ENCODE measurements around the gene TMEM248. TPM values are rescaled to one million over a fixed set of nuclear protein-coding genes. Genes with fewer than 3 reads are reported as not detected.

The TMEM248 gene
- total and polyA plus RNA-seq, 2 of the 13 experiments (the other 11 are each of a cell fraction or from before 2014, with no cell fraction given), result 54.3 to 109 TPM

GRCh38 chr7:66957595-66958290, 36.7 kb downstream of the TMEM248 start:
- H3K4me1 ChIP-seq (ENCODE audit: insufficient read depth, low read length), result peaks cover 25% of the 10 kb centered on the region
- in situ Hi-C loops (cut with HindIII; ENCODE audit: extremely low pct_ligation_motif_present, low pct_unique_long_range_greater_than_20kb), result no loop called here
- FAIRE-seq, result no peak
- no peaks in the 10 kb centered on the region for H3K9me3 ChIP-seq (ENCODE audit: low read length)
- 96% methylated on average over 10 of the region's 13 CpGs for WGBS (ENCODE audit: low lambda C conversion rate)
- H3K4me2 ChIP-seq (ENCODE audit: low read depth, low read length), result no peak overlapping the region
- H3K4me3 ChIP-seq (replicated peaks in 1 of 3; ENCODE audit: insufficient read depth in 1 of 3, low read depth in 2 of 3, low read length in 3 of 3), result no peak overlapping the region
- H3K27ac ChIP-seq (ENCODE audit: extremely low read length, insufficient read depth, low read length), result no peak overlapping the region
- CTCF ChIA-PET (ENCODE audit: low intra/inter-chr PET ratio, low total read pairs), result no interaction called here
- H4K20me1 ChIP-seq (ENCODE audit: insufficient read depth, low read length), result no peaks in the 10 kb centered on the region
- no TSS peak for BruUV-seq (replicated peaks)
- POLR2A ChIA-PET, result no interaction called here
- DNase-seq (ENCODE audit: low spot score), result no peak
- TF ChIP-seq ZNF143 (CRISPR knock-in tag; IDR thresholded peaks at IDR 0.05) (no peak), SNAI1 (CRISPR knock-in tag; IDR thresholded peaks at IDR 0.05; ENCODE audit: borderline replicate concordance) (no peak), RNF2 (conservative IDR thresholded peaks at IDR 0.05; ENCODE audit: low read depth) (no peak), CTCF (CRISPR knock-in tag; IDR thresholded peaks at IDR 0.05) (no peak), HNF4G (IDR thresholded peaks at IDR 0.05; ENCODE audit: borderline replicate concordance, low read depth, low read length) (no peak), HNF4G (CRISPR knock-in tag; IDR thresholded peaks at IDR 0.05; ENCODE audit: borderline replicate concordance, low read depth) (no peak), TAF1 (CRISPR knock-in tag; IDR thresholded peaks at IDR 0.05) (no peak), ZSCAN30 (CRISPR knock-in tag; IDR thresholded peaks at IDR 0.05) (no peak), NR2C2 (CRISPR knock-in tag; IDR thresholded peaks at IDR 0.05; ENCODE audit: borderline replicate concordance) (no peak)
- TF ChIP-seq, protein P1, sequence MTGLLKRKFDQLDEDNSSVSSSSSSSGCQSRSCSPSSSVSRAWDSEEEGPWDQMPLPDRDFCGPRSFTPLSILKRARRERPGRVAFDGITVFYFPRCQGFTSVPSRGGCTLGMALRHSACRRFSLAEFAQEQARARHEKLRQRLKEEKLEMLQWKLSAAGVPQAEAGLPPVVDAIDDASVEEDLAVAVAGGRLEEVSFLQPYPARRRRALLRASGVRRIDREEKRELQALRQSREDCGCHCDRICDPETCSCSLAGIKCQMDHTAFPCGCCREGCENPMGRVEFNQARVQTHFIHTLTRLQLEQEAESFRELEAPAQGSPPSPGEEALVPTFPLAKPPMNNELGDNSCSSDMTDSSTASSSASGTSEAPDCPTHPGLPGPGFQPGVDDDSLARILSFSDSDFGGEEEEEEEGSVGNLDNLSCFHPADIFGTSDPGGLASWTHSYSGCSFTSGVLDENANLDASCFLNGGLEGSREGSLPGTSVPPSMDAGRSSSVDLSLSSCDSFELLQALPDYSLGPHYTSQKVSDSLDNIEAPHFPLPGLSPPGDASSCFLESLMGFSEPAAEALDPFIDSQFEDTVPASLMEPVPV (CRISPR knock-in tag; IDR thresholded peaks at IDR 0.05), result no peak
- no peak for ATAC-seq
- no peaks in the 10 kb centered on the region for H3K79me2 ChIP-seq (ENCODE audit: insufficient read depth, low read length)
- H3K36me3 ChIP-seq (replicated peaks in 1 of 2; ENCODE audit: control insufficient read depth in 1 of 2, insufficient read depth in 2 of 2, low read length in 2 of 2), result peaks cover 10 to 47% of the 10 kb centered on the region in 2 experiments
- no peak overlapping the region for H3K9ac ChIP-seq (ENCODE audit: insufficient read depth, low read depth, low read length)
- no peak overlapping the region for H2AFZ ChIP-seq (ENCODE audit: low read length)
- no peaks in the 10 kb centered on the region for H3K27me3 ChIP-seq (ENCODE audit: control insufficient read depth in 1 of 2, insufficient read depth in 2 of 2, low read length in 2 of 2)
- intact Hi-C loops (cut with micrococcal nuclease; ENCODE audit: unreplicated experiment), result no loop called here
